Uterus (tissue), 2 donors: ENCODE results near the gene AP1AR.

ENCODE experiments used
- POLR2A ChIP-seq, 2 donors: fragments of 450-650 bp; IDR thresholded peaks; one replicate each; pipeline ENCODE4 v1.6.1; 2016; ENCODE audit warnings: antibody characterized with exemption in 2 of 2, mild to moderate bottlenecking in 1 of 2, moderate library complexity in 1 of 2
- TF ChIP-seq, protein P1 (sequence below), 4 experiments: fragments of 200-600 bp in 2 of 4; fragments of 450-650 bp in 2 of 4; sonication (generic) in 2 of 4; IDR thresholded peaks; one replicate each; pipeline ENCODE4 v1.5.1; 2016 to 2019; ENCODE audit warnings: antibody characterized with exemption in 4 of 4, mild to moderate bottlenecking in 2 of 4, moderate library complexity in 1 of 4

DNA sequence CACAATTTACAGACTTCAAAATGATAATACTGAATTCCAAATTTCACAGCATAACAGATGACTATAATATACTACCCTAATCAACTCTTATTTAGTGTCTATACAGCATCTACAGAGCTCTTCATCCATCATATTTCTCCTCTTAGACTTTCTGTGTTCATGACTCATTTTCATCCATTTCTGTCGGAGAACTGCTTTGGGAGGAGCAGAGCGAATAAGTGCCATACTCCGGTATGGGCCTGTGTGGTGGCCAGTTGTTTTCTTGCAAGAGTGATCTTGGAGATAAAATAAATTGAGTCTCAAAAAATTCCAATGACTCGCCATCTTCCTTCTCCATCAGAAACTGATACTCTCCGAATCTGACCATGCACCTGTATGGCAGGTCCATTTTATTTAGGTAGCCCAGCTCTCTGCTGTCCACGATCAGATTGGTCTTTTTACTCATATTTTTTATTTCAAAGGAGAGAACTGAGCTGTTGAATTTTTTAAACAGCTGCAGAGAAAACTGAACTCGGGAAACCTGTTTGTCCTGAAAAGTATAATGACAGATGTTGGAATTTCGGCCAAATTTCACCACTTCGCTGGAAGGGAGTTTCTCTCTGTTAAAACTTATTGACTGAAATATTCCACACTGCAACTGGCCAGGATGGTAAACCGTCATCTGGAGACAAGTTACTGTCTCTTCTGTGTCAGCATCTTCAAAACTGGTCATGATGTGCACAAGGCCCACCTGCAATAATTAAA is 46.3 kb downstream of the AP1AR start:
- TF ChIP-seq POLR2A (IDR thresholded peaks at IDR 0.05) = no peak
- TF ChIP-seq, protein P1, sequence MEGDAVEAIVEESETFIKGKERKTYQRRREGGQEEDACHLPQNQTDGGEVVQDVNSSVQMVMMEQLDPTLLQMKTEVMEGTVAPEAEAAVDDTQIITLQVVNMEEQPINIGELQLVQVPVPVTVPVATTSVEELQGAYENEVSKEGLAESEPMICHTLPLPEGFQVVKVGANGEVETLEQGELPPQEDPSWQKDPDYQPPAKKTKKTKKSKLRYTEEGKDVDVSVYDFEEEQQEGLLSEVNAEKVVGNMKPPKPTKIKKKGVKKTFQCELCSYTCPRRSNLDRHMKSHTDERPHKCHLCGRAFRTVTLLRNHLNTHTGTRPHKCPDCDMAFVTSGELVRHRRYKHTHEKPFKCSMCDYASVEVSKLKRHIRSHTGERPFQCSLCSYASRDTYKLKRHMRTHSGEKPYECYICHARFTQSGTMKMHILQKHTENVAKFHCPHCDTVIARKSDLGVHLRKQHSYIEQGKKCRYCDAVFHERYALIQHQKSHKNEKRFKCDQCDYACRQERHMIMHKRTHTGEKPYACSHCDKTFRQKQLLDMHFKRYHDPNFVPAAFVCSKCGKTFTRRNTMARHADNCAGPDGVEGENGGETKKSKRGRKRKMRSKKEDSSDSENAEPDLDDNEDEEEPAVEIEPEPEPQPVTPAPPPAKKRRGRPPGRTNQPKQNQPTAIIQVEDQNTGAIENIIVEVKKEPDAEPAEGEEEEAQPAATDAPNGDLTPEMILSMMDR (IDR thresholded peaks at IDR 0.05) = no peak
